NCI-H1436 treated with DMSO at 0.1 percent for 48 hours (cell line): Measurements from ENCODE around the gene TBC1D20.
"Not testable (repeated sequence)": the region's sequence is repeated elsewhere in the genome, so short reads cannot be mapped to it uniquely, and the experiment has no call there.

Experiments used
- DNase-seq: peaks from one replicate; lab custom pipeline; 2025; lab: John Stamatoyannopoulos, UW

Gene TBC1D20

DNA sequence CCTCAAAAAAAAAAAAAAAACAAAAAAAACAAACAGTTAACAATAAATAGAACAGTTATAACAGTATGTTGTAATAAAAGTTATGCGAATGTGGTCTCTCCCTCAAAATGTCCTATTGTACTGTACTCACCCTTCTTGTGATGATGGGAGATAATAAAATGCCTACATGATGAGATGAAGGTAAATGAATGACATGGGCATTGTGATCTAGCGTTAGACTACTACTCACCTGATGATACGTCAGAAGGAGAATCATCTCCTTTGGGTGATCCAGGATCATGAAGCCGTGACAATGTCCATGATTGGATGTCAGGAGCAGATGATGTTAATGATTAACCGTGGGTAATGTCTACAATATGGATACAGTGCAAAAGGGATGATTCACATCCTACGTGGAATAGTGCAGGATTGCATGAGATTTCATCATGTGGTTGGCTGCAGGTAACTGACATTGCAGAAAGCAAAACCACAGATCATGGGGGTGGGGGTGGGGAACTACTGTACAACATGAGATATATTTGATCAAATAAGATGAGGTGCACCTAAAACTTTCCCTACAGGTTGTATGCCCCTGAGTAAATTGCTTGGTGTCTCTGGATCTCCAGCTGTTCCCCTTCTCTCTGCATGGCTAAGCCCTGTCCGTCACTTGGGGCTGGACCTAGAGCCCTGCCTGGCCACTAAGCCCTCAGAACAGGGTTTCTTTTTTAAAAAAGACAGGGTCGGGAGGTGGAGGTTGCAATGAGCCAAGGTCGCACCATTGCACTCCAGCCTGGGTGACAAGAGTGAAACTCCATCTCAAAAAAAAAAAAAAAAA is 60.4 kb downstream of the TBC1D20 start:
- DNase-seq, result no peak

DNA sequence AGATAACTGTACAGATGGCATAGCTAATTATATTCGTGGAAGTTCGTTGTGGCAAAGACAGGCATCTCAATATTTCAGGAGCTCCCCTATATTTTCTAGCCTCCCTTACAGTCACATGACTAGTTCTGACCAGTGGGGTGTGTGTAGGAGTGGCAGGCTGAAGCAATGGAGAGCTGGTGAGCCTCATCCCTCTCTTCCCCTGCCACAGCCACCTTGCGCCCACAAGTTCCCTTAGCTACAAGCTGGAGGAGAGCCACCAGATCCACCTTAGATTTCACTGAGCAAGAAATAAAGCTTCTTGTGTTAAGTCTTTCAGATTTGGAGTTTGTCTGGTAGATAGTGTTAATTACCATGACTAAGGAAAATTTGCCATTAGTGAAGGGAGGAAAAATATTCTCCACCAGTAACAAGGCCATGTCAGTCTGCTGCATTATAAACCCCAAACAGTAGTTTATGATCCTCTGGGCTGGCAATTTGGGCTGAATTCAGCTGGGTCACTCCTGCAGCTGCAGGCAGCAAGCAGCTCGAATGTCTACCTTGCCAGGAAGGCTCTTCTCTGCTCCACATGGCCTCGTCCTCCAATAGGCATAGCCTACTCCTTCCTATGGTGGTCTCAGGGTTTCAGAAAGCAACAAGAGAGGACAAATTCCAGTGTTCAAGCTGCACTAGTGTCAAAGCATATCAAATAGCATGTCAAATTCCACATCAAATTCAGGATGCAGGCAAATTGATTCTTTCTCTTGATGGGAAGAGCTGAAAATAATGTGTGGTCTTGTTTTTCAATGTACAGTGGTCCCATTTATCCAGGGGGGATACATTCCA is 61.7 kb downstream of the TBC1D20 start:
- no peak for DNase-seq

DNA sequence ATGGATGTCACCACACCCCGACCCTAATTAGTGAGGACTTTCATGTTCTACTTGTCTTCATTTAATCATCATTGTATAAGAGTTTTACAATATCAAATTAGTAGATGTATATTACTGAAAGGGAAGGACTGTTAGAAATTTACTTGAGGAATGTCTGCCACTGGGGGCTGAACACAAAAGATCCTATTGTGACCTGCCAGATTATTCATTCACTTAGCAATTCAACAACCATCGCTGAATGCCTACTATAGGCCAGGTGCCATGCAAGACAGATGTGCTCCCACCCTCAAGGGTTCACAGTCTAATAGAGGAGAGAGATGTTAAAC is 62.2 kb downstream of the TBC1D20 start:
- DNase-seq, result no peak

DNA sequence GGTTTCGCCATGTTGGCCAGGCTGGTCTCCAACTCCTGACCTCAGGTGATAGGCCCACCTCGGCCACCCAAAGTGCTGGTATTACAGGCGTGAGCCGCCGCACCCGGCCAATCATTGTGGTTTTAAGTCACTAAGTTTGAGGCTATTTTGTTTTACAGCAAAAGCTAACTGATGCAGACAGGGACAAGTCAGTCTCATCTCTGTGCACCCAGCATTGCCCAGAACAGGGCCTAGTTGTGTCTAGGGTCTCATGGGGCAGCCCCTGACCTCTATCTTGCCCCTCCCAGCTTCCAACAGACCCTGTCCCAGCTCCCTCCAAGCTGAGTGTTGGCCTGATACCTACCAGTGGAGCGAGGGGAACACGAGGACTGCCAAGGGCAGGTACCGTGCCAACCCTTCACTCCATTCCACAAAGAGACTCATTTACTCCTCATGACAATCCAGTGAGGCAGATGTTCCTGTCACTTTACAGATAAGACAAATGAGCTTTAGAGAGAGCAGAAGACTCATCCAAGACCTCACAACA is 63.1 kb downstream of the TBC1D20 start:
- DNase-seq, result no peak

DNA sequence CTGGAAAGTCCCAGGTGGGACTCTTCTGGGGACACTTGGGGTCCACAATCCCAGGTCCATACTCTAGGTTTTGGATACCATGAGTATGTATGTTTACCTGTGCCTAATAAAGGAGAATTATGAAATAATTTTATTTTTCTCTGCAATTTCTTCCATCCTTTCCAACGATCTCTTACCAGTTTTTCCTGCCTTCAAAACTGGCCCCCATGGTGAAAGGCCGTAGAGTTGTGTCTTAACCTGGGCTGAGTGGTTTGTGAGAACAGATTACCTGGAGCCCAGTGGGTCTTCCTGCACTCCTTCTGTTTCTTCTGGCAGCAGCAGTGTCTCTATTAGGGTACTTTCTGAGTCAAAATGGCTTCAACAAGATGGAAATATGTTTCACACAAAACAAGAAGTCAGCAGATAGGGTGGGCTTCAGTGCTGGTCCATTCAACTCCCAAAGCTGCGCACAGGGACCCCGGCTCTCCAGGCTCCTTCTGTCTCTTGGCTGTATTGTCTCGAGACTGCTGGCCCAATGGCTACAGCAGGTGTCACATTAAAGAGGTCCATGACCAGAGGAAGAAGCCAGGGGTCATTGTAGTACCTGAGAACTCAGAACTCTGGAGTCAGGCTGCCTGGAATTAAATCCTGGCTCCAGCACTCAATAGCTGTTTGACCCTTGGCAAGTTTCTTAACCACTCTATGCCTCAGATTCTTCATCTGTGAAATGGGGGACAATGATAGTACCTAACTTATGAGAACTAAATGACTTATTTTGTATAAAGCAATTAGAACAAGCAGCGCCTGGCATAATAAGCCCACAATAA is 64.7 kb downstream of the TBC1D20 start:
- DNase-seq, result no peak

DNA sequence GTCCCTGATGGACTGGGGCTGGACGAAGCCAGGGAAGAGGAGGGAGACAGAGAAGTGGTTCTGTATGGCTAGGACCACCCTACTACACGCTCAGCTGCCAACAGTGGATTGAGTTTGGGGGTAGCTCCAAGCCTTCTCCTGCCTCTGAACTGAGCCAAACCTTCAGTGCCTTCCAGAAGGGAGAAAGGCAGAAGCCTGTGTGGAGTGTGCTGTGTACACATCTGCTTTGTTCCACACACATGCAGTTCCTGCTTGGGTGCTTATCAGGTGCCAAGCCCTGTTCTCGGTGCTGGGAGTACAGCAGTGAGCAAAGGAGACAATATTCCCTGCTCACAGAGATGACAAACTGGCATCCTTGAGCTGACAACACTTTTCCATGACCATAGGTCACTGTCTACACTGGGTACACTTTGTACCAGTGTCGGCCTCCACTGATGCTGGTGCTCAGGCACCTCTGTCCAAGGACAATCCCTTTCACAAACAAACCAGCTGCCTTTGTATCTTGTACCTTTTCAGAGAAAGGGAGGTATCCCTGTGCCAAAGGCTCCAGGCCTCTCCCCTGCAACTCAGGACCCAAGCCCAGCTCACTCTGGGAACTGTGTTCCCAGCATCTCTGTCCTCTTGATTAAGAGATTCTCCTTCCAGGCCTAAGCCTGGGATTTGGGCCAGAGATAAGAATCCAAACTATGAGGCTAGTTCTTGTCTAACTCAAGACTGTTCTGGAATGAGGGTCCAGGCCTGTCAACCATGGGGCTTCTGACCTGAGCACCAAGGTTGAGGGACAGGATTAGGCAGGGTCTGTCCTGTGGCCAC is 65.5 kb downstream of the TBC1D20 start:
- no peak for DNase-seq

DNA sequence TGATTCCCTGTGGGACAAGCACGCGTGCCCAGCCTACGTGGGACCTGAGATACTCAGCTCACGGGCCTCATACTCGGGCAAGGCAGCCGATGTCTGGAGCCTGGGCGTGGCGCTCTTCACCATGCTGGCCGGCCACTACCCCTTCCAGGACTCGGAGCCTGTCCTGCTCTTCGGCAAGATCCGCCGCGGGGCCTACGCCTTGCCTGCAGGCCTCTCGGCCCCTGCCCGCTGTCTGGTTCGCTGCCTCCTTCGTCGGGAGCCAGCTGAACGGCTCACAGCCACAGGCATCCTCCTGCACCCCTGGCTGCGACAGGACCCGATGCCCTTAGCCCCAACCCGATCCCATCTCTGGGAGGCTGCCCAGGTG is 66.1 kb downstream of the TBC1D20 start:
- no peak for DNase-seq

DNA sequence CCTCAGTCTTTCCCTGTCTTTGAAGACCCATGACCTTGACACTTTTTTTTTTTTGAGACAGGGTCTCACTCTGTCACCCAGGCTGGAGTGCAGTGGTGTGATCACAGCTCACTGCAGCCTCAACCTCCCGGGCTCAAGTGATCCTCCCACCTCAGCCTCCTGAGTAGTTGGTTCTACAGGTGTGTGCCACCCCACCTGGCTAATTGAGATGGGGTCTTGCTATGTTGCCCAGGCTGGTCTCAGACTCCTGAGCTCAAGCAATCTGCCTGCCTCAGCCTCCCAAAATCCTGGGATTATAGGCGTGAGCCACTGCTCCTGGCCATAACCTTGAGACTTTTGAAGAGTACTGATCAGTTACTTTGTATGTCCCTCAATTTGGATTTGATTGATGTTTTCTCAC is 69.0 kb downstream of the TBC1D20 start:
- DNase-seq, result not testable (repeated sequence)

DNA sequence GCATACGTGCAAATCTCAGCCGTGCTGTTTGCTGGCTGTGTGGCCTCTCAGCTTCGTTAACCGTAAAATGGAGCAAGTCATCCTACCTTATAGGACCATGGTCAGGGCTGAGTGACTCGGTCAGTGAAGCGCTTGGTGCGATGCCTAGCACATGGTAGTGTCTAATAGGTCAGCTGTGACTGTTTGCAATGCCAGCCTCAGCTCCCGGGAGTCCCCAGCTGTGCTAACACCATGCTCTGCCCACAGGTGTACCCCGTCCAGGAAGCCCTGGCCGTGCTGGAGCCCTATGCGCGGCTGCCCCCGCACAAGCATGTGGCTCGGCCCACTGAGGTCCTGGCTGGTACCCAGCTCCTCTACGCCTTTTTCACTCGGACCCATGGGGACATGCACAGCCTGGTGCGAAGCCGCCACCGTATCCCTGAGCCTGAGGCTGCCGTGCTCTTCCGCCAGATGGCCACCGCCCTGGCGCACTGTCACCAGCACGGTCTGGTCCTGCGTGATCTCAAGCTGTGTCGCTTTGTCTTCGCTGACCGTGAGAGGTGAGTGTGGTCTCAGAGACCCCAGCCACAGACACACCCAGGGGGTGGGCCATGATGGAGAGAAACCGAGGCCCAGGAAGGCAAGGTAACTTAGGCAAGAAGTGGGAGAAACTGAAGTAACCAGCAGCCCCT is 71.2 kb downstream of the TBC1D20 start:
- DNase-seq, result no peak

DNA sequence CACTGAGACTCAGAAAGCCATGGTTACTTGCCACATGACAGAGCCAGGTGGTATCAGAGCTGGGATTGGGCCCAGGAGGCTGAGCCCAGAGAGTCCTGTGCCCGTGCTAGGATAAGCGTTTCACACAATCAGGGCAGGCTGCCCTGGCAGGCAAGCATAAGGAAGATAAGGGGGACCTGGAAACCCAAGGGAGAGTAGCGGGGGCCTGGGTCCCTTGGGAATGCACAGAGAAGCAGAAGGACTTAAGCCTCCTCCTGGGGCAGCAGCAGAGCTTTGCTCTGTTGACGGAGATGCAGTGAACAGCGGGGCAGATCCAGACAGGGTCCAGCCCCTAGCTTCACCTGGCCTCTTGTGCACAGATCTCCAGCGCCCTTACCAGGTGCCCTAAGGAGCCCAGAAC is 73.1 kb downstream of the TBC1D20 start:
- no peak for DNase-seq

DNA sequence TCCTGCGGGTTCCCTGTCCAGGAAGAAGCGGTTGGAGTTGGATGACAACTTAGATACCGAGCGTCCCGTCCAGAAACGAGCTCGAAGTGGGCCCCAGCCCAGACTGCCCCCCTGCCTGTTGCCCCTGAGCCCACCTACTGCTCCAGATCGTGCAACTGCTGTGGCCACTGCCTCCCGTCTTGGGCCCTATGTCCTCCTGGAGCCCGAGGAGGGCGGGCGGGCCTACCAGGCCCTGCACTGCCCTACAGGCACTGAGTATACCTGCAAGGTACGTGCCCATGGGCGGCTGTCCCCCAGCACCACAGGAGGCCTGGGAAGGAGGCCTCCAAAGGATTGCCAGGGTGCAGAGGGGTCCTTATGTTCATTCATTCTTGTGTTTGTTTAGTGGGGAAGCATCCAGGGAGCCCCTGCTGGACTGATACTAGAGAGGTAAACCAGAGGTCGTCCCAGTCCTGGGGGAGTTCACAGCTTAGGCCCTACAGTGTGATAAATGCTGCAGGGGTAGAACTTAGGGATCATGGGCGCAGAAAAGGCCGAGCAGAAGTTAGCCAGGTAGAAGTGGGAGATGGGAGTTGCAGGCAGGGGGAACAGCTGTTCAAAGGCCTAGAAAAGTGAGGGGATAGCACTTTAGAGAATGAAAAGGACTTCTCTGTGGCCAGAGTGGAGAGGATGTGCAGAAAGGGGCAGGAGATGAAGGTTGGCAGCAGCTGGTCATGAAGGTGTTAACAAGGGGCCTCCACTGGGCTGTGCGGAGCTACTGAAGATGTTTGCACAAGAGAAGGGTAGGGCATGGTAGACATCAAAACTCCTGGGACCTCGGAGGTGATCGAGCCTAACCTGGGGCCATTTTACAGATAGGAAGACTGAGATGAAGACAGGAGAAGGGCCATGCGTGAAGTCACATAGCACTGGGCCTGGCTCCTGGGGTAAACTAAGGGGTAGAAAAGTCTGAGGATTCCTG is 74.0 kb downstream of the TBC1D20 start:
- no peak for DNase-seq

DNA sequence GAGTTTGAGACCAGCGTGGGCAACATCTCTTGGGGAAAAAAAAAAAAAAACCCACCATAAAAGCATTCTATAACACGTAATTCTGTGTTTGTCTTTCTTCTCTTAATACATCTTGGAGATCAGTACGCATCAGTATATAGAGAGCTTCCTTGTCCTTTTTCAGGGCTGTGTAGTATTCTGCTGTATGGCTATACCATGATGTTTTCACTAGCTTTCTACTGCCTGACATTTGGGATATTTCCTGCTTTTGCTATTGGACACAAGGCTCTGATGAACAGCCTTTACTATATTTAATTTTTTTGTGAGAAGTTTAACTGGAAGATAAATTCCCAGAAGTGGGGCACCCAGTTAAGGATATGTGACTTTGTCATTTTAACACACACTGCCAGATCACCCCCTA is 74.8 kb downstream of the TBC1D20 start:
- no peak for DNase-seq

DNA sequence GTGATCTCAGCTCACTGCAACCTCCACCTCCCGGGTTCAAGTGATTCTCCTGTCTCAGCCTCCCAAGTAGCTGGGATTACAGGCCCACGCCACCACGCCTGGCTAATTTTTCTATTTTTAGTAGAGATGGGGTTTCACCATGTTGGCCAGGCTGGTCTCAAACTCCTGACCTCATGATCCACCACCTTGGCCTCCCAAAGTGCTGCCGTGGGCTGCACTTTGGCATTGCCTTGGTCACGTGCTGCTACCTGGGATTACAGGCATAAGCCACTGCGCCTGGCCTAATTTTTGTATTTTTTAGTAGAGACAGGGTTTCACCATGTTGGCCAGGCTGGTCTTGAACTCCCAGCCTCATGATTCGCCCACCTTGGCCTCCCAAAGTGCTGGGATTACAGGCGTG is 75.7 kb downstream of the TBC1D20 start:
- DNase-seq, result not testable (repeated sequence)
